T follicular helper cell (primary cell): ENCODE data around the gene INSIG1.

Experiments used
- DNase-seq: peaks from one replicate; pipeline ENCODE4 v3.0.0-alpha.2; 2020; ENCODE audit warnings: low read depth
- total RNA-seq, 2 experiments: gene quantifications; one replicate each; lab custom pipeline; 2026; lab: John Stamatoyannopoulos, UW

The INSIG1 gene
- total RNA-seq, result 97.5 to 222 reads per million in 2 experiments

DNA sequence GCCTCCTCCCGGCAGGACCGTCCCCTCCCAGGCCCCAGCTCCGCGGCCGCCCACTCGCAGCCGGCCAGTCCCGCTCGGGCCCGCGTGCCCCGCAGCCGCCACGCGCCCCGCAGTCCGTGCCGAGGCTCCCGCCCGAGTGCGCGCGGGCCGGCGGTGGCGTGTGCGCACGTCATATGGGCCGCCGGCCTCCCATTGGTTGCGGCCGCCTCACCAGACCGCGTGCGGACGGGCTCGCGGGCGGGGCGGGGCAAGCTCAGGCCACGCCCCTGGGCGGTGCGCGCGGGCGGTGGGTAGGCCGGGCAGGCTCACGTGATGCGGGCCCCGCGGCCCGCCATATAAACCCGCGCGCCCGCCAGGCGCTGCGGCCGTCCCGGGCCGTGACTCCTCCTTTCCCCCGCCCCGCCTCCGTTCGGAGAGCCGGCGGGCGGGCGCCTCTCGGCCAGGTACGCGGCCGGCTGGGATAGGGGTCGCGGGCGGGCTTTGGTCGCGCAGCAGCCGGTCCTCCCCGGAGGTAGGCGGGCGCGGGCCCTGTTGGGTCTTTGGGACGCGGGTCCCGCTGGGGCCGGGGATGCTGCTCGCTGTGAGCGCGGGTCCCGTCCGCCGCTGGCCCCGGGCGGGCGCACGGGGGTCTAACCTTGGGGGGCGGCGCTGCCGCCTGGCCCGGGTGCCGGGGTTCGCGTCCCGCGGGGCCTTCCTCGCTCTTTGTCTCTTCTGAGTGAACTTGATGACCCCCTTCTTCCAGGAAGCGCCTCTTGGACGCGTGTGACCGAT, at the start of gene INSIG1:
Gene INSIG1 (plus strand): TSS at position 362 of the 771 bp plus-strand sequence. CDS start 408 bp downstream, at position 770.
- DNase-seq, result peak; percentile 83

DNA sequence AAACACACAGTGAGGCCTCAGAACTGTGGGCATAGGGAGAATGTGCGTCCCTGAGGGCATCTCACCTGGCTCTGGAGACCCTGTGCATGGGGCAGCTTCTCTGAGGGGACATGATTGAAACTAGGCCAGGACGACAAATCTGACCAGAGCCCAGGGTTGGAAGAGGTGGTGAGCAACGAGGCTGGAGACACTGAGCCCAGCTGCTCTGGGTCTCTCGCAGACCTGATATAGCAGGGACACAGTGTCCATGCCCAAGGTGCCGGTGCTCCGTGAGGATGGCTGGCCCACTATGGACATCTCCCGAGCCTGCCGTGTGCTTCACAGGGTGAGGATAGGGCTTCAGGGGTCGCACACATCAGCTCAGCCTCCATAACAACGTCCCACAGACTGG, 49.3 kb upstream of the INSIG1 start:
- no peak for DNase-seq

DNA sequence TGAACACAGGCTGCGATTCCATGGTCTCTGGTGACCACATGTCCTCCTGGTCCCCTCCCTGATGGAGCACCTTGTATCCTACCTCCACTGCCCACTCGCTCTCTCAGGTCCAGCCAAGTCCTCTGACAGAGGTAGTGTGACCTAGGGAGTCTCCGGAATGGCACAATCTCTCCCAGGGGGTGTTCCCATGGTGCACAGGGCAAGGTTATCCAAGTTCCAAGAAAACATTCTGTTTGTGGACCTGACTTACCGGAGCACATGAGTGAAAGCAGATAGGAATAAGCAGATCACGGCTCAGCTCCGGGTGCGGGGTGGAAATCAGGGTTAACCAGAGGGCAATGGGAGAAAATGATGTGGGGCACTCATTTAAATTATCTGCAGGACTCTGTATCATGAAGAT, 45.8 kb upstream of the INSIG1 start:
- no peak for DNase-seq

DNA sequence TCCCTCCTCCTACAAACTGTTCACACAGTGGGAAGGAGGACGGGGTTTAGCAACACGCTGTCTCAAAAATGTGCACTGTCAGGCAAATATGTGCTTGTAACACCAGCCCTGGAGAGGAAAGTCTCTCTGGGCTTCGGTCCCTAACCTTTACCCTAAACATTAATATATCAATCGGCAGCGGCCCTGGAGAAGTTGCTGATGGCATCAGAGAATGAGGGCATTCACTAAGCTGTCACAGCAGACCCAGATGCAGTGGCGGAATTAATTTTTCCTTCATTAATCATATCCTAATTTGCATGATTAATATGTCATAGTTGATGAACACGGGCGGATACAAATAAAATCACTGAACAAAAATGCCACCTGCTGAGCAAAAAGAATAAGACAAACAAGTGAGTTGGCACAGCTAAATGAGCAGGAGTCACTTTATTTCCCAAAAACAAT, 45.2 kb upstream of the INSIG1 start:
- no peak for DNase-seq

DNA sequence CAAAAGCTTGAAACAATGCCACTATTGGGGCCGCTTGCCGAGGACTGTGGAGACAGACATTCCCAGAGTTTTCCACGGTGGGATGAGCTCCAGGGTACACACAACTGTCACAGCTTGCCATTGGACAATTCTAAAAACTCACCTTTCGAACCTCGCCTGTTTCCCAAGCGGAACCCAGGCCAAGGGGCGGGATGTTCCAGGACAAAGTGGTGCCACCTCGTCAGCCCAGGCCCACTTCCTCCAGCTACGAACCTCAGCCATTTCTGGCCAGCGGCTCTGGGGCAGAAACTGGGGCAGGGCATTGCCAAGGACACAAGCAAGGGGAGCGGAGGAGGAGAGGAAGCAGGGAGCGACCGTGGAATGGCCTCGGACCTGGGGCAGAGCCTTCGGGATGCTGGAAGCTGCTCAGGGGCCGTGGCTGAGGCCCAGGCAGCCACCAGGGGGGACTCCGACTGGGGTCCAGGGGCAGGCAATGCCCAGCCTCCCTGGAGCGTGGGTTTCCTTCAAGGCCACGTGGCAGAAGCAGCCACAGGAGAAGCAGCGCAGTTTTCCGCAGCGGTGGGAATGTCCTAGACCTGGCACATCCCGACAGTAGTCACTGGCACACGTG, 44.7 kb upstream of the INSIG1 start:
- no peak for DNase-seq

DNA sequence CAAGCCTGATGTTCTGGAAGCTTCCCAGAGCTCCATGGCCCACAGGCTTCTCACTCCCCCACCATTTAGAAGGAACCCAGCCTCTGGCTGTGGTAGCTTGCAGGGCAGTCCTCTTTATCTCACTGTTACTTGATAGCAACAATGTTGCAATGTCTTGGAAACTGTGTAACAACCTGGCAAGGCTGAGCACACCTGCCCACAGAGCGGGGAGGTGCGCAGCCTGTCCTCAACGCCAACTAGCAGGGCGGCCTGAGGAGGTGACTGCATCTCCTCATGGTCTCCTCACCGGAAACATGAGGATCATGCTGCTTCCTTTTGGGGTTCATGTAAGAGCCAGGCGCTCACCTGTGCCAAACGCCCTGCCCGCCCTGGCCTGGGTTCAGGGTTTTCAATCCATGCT, 43.7 kb upstream of the INSIG1 start:
- DNase-seq, result no peak

DNA sequence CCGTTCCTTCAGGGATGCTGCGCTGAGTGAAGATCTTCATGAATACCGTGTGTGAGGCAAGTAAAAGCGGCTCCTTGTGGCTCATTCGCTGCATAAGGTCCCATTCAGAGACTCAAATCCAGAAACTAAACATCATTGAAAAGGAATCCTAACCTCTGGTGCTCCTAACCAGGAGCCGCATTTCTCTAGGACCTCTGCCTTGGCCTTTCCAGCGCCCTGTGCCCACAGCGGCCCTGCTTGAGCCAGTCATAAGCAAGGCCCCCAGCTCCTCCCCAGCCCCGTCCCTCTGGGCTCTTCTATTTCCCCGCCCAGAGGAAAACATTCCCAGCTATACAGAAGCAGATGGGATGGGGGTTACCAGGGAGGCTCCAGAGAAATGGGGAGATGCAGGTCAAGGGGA, 42.6 kb upstream of the INSIG1 start:
- DNase-seq, result no peak

DNA sequence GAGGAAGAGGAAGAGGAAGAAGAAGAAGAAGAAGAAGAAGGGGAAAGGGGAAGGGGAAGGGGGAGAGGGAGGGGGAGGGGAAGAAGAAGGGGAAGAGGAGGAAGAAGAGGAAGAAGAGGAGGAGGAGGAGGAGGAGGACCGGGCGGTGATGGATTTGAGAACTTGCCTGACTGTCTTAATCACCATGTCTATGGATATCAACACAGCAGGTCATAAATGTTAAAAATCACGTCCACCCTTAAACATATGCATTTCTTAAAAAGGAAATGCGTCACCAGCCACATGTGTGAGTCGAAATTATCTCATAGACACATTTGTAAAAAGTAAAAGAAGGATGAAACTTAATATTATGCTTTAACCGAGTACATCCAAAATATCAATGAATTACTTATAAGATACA, 42.1 kb upstream of the INSIG1 start:
- no peak for DNase-seq

DNA sequence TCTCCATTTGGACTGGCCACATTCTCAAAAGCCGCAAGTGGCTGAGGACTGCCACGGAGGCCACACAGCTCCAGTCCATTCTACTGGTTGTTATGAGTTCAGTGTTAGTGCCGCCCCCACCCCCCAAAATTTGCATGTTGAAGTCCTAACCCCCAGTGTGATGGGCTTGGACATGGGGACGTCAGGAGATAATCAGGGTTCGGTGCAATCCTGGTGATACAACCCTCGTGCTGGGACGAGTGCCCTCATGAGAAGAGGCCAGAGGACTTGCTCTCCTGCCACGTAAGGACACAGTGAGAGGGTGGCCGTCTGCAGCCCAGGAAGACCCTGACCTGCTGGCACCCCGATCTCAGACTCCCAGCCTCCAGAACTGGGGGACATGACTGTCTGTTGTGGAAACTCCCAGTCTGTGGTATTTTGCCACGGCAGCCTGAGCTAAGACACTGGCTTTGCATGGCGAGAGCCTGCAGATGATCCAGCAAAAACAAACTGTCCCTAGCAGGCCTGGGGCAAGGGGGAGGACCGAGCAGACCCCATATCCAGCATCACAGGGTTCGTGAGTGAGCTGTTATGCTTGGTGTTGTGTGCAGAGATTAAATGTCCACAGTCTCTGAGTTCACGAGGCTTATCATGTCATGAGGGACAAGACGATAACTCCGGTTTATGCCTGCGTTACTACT, 41.5 kb upstream of the INSIG1 start:
- no peak for DNase-seq

DNA sequence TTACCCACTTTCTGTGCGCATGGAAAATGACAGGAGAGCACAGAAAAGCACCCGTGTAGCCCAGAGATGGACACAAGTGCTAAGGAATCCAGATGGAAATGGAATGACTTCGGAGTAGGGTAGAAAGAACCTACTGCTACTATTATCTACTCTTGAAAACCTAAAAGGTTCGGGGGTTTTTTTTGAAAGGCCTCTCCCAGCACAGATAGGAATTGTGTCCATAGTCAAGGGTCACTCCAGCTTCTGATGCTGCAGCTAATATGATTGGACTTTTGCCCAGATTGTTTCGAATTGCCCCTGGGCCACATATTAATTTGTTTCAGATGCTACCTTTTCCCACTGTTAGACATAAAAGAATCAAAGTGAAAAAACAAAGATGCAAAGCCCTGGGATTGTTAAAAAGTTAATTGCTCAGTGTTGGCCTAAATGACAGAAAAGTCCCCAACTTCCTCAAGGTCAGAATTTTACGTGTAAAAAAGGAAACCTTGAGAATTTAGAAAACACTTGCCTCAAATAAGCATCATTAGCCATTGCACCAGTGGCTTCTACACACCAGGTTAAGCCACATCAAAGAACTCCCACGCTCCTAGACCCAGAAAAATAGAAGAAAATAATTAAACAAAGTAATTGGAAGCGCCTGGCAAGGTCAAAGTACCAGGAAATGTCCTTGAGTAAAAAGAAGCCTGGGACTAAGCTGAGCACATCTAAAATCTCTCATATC, 40.8 kb upstream of the INSIG1 start:
- no peak for DNase-seq

DNA sequence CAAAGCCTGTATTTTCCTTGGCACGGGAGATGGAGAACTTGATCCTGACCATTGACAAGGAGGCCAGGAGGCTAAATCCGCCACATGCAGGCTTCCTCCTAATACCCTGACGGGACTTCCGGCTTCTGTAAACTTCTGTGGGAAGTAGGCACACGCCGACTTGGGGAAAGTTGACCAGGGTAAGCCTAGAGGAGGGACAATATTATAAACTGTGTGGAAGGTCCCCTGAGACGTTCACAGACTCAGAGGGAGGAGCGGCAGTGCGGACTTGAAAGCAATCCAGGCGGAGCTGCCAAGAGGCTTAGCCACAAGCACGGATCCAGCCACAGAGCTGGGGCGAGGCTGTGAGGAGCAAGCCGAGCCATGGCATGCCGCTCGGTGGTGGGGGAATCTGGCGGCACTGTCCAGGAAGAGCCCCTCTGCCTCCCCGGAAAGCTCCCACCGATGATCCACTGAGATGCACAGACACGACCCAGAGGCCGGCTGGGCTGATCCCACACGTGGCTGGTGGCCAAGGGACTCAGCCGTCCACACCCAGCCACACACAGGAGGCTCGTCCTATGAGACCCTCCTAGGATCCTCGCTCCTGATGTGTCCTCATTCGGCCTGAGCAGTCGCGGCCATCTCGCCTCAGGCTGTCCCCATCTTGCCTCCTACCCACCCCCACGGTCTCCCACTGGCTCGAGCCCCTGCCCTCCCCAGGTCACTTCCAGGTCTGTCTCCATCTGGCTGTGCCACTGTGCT, 40.0 kb upstream of the INSIG1 start:
- no peak for DNase-seq

DNA sequence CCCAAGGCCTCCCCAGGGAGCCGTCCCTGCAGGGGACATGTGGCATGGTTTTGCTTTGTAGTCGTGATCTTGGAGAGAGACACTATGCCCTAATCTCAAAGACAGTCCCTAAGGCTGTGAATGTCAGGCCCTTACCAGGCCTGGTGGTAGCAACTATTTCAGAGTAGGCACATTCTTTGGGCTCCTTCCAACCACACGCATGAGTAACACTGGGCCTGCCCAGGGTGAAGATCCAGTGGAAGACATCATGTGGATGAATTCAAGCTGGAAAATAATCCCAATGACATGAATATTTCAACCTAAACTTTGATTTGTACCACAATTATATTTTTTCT, 39.5 kb upstream of the INSIG1 start:
- DNase-seq, result no peak

DNA sequence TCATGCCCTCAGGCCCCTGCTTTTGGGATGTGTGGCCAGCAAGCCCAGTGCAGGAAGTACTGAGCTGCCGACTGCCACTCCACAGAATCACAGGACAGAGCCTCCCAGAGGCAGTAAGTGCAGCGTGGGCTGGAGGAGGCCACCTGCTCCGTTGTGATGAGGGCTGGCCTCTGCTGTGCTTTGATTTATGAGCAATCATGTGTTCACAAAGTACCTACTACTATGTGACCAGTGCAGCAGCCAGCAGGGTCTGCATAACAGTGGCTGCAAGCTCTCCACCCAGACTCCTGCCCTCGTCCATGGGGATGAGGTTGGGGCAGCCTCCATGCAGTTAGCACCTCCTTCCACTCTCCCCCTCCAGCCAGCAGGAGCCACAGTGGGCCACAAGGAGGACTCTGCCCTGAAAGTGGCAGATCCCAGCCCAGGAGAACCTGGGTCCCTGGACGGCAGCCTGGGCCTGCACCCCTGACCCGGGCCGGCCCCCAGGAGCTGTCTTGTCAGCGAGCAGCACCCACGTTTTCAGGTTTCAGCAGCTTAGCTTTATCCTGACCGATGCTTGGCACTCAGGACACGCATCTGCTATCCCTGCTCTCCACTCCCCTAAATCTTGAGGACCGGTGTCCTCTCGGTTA, 37.7 kb upstream of the INSIG1 start:
- DNase-seq, result no peak

DNA sequence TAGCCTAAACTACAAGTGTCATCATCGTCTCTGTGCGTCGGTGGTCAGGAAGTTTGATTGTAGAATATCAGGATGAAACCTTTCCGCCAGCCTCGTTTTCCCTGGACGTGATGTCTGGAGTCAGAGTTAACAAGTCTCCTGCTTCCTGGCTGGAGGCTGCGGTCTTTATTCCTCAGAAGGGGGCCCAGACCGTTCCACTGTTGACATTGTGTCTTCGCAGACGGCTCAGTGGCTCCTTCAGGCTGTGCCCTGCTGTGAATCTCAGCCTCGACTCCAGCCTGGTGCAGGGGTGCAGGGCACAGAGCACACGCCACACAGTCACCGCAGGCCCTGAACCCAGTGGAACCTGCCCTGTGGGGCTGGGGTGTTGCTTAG, 37.2 kb upstream of the INSIG1 start:
- DNase-seq, result no peak

DNA sequence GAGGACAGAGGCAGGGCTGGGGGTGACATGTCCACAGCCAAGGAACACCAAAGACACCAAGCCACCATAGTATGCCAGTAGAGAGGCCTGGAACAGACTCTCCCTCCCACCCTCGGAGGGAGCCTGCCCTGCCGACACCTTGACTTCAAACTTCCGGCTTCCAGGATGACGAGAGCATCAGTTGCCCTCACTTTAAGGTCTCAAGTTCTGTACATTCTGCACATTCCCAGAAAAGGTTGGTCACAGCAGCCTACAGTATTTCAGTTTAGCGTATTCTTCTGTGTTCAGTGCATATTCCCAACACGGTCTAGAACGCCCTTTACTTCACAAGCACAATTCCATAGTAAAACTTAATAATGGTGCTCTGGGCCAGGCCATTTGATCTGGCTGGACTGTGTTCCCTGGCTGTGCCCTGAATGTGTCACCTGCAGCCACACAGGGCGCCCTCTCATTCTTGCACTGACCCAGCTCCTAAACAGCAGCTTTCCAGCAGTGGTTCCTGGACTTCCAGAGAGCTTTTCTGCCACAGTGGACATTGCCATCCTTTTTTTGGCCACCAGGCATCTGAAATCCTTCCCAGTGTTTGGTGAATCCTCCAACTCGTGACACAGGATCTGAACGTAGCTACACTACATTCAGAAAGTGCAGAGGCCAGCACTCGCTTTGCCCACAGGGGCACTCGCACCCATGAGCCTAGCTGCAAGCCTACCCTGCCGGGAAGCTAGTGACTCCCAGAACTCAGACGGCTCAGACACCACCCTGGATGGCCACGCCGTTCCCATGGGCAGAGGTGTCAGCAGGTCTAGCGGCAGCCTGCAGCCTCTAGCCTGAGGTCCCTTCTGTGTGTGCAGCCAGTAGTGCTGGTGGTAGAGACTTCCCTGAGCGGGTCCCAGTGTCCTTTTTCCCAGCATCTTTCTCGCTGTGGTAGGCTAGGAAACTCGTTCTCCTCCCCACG, 36.4 kb upstream of the INSIG1 start:
- no peak for DNase-seq

DNA sequence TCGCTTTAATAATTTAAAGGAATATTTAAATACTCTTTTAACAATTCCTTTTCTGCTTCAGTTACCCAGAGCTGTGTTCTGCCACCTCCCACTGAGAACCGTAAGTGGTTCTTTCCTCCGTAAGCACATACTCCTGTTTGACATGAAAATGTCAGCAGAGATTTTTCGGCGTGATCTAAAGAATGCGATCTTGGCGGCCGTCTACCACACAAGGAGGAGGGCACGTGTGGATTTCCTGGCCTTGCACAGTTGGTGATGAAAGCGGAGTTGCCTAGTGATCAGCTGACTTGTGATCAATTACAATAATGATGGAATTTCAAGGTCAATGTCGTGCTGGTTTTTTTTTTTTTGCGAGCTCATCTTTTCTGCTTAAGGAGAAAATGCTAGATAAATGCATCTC, 35.6 kb upstream of the INSIG1 start:
- no peak for DNase-seq

DNA sequence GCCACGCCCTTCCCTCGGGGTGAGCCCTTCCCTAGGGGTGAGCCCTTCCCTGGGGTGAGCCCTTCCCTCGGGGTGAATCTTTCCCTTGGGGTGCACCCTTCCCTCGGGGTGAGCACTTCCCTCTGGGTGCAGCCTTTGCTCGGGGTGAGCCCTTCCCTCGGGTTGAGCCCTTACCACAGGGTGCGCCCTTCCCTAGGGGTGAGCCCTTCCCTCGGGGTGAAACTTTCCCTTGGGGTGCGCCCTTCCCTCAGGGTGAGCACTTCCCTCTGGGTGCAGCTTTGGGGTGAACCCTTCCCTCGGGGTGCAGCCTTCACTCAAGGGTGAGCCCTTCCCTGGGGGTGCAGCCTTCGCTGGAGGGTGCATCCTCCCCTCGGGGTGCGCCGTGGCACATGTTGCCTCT, 34.6 kb upstream of the INSIG1 start:
- no peak for DNase-seq

DNA sequence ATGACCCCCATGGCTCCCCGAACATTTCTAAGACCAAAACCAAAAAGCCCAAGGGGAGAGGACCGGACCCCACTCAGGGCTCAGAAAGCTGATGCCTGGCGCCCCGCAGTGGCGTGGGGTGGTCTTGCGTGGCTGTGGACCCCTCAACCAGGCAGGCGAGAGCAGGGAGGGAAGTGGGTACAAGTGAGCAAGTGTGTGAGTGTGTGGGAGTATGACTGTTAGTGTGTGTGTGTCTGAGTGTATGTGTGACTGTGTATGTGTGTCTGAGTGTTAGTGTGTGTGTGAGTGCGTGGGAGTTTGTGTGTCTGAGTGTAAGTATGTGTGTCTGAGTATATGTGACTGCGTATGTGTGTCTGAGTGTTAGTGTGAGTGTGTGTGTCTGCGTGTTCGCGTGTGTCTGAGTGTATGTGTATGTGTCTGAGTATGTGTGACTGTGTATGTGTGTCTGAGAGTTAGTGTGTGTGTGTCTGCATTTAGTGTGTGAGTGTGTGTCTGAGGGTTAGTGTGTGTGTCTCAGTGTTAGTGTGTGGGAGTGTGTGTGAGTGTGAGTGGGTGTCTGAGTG, 34.0 kb upstream of the INSIG1 start:
- no peak for DNase-seq

DNA sequence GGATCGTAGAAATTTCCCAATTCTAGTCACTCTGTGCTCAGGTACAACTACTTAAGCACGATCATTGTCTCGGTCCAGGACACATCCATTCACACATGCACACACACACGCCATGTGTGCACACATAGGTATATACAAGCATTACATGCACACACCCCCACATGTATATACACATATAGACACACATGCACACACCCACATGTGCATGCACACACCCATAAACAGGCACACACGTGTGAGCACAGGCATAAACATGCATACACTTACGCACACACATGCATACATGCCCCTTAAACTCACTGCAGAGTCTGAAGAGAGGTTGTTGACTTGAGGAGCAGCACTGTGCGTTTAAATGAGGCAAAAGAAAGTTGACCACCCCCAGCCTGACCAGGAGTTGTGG, 32.5 kb upstream of the INSIG1 start:
- no peak for DNase-seq

DNA sequence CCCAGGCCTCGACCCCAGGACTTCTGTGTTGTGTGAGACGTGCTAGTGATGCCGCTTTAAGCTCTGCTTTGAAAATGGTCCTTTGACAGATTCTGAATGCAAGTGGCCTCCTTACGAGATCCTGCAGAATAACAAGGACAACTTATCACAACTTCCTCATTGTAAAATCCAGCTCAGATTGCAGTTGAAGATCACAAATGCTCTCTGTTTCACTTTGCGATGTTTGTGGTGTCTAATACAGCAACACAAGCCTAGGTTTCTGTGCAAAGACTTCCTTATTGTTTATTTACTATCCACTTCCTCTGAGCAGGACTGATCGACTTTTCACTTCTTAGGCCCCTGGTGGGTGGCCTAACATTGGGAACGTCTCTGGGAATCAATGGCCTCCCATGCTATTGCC, 31.7 kb upstream of the INSIG1 start:
- DNase-seq, result no peak
